Left lung (tissue), 10 donors: ENCODE measurements around the gene PLCZ1. TPM values are rescaled to one million over a fixed set of nuclear protein-coding genes. Genes with fewer than 3 reads are reported as not detected.
A peak's percentile ranks its signal among the peaks of the same experiment; 100 is the strongest.

Experiments
- ATAC-seq: fragments of 200-7000 bp; cut with Tn5 transposase; one replicate; pipeline ENCODE4 v1.9.1; 2020; ENCODE audit warnings: moderate library complexity
- DNase-seq, 4 donors: peaks; one replicate each; pipeline ENCODE4 v3.0.0-alpha.2; 2013 to 2020
- H3K27ac ChIP-seq, 2 donors: fragments of 200-600 bp; sonication (generic) in 1 of 2; one replicate each; pipeline versions ENCODE4 v1.5.0 to v1.8.0; 2020 to 2021
- H3K27me3 ChIP-seq, 2 donors: fragments of 200-600 bp; sonication (generic) in 1 of 2; one replicate each; pipeline versions ENCODE4 v1.5.0 to v1.8.0; 2020 to 2021
- H3K36me3 ChIP-seq, 2 donors: fragments of 200-600 bp; sonication (generic) in 1 of 2; one replicate each; pipeline versions ENCODE4 v1.5.0 to v1.8.0; 2020 to 2021
- H3K4me1 ChIP-seq, 2 donors: fragments of 200-600 bp; one replicate each; pipeline ENCODE4 v1.8.0; 2021
- H3K4me3 ChIP-seq, 2 donors: fragments of 200-600 bp; sonication (generic) in 1 of 2; one replicate each; pipeline versions ENCODE4 v1.5.0 to v1.8.0; 2020 to 2021; ENCODE audit warnings: mild to moderate bottlenecking in 1 of 2
- H3K9me3 ChIP-seq, 2 donors: fragments of 200-600 bp; sonication (generic) in 1 of 2; one replicate each; pipeline versions ENCODE4 v1.5.0 to v1.8.0; 2020 to 2021
- intact Hi-C, 2 donors: fragments of 100-400 bp; cut with DNase I; formaldehyde crosslinking; loops; one replicate each; pipeline versions ENCODE4 v1.11.2 to v1.14.2; 2022
- polyA plus RNA-seq, 6 donors: library from polyadenylated mRNA; unstranded; fragments of 120-200 nt; gene quantifications; one replicate each; pipeline ENCODE4 v1.2.1, GENCODE V29; 2013; ENCODE audit not compliant: insufficient read length in 6 of 6
- total RNA-seq, 2 donors: library from RNA; stranded (reverse); fragmentation: NEBNext Ultra II Directional; extraction: Animal tissue kit (Norgen Biotek cat#: 25700); gene quantifications; one replicate each; pipeline ENCODE4 v1.2.1, GENCODE V29; 2021
- TF ChIP-seq, protein P1 (sequence below), 2 donors: fragments of 200-600 bp; sonication (generic) in 1 of 2; IDR thresholded peaks; one replicate each; pipeline versions ENCODE4 v1.5.0 to v1.8.0; 2021; ENCODE audit warnings: antibody characterized with exemption in 2 of 2
- donor health status: DM: no; HTN: yes; CAD: no.
- donor health status: DM: no; HTN: no; CAD: no.

Gene PLCZ1
- total and polyA plus RNA-seq, 8 donors: 1.5 to 3.0 (median 2.2) TPM; not detected in 2

- peak in 1 of 4 donors; percentile 26 for DNase-seq
- no peaks in the 10 kb centered on the region for H3K27me3 ChIP-seq
- no peaks in the 10 kb centered on the region for H3K36me3 ChIP-seq
- H3K4me3 ChIP-seq: no peak overlapping the region
- no peaks in the 10 kb centered on the region for H3K4me1 ChIP-seq
- intact Hi-C loops: no loop called here
- no peak overlapping the region for H3K27ac ChIP-seq
- H3K9me3 ChIP-seq: peaks cover 0 to 7% of the 10 kb centered on the region in 2 donors
- ATAC-seq: no peak
- TF ChIP-seq, protein P1, sequence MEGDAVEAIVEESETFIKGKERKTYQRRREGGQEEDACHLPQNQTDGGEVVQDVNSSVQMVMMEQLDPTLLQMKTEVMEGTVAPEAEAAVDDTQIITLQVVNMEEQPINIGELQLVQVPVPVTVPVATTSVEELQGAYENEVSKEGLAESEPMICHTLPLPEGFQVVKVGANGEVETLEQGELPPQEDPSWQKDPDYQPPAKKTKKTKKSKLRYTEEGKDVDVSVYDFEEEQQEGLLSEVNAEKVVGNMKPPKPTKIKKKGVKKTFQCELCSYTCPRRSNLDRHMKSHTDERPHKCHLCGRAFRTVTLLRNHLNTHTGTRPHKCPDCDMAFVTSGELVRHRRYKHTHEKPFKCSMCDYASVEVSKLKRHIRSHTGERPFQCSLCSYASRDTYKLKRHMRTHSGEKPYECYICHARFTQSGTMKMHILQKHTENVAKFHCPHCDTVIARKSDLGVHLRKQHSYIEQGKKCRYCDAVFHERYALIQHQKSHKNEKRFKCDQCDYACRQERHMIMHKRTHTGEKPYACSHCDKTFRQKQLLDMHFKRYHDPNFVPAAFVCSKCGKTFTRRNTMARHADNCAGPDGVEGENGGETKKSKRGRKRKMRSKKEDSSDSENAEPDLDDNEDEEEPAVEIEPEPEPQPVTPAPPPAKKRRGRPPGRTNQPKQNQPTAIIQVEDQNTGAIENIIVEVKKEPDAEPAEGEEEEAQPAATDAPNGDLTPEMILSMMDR (IDR thresholded peaks at IDR 0.05): no peak
These were observed 85.2 kb downstream of the PLCZ1 start for GRCh38 chr12:18652596-18652995.

DNA sequence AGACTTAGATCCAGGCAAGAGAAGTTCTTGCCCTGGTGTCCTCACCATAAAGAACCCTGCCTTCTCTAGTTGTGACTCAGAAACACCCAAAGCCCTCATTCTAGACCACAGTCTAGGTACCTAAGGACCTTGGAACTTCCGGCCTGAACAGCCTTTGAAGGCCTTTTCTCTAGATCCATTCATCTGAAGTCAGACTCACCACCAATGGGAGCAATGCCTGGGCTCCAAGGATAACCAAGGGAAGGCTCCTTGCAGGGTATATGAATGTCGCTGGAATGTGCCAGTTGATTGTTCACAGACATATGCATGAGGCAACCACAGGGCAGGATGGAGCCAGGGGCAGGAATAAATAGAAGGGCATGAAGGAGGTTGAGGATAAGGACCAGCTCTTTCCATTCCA lies 86.3 kb downstream of the PLCZ1 start:
- Histone ChIP-seq H3K4me3 (no peak overlapping the region), H3K4me1 (no peaks in the 10 kb centered on the region), H3K36me3 (no peaks in the 10 kb centered on the region), H3K27me3 (no peaks in the 10 kb centered on the region), H3K27ac (no peak overlapping the region), H3K9me3 (no peaks in the 10 kb centered on the region)
- DNase-seq (no peak), ATAC-seq (no peak)
- TF ChIP-seq, protein P1 (IDR thresholded peaks at IDR 0.05): no peak
- intact Hi-C loops: no loop called here

DNA sequence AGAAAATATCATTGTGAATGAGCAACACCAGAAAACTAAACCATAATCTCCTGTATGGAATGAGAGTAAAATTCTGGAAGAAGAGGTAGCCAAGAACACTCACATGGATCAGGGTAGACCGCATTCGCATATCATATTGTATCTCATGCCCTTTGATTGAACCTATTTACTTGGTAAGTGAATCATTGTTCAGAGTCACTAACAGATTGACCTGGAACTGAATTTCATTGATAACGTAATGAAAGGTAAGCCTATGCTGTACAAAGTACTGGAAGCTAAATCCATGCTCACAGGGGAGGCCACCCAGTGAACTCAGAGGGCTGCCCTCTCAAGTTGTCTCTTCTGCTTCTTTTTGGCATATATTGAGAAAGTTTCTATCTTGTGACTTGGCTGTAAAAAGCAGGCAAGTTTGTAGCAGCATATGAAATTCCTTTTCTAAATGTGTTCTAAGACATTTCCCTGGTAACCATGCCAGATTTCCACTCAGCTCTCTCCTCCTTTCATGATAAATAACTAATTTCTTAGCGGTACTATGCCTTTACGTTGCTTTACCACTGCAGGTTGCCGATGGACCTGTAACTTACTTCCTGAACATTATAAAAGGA lies 91.4 kb downstream of the PLCZ1 start:
- Histone ChIP-seq H3K4me3 (no peak overlapping the region), H3K27ac (no peak overlapping the region), H3K9me3 (no peaks in the 10 kb centered on the region), H3K36me3 (no peaks in the 10 kb centered on the region), H3K4me1 (no peaks in the 10 kb centered on the region), H3K27me3 (no peaks in the 10 kb centered on the region)
- ATAC-seq: no peak
- peak in 1 of 4 donors; percentile 16 for DNase-seq
- intact Hi-C loops: no loop called here
- TF ChIP-seq, protein P1 (IDR thresholded peaks at IDR 0.05): no peak

DNA sequence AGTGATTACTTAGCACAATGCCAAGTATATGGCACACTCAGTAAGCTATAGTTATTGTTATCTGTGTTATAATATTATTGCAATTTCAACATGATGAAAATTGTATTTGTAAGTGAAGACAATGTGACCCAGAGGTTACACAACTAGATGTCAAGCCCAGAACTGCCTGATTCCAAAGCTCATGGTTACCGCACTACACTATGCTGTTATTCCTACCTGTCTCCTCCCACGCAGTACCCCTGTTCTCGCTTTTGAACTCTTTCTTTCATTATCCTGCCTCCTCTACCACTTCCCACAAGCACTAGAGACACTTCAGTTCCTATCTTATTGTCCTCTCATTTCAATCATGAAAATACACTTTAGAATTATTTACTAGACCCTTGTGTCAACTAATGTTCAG lies 93.2 kb downstream of the PLCZ1 start:
- intact Hi-C loops: no loop called here
- Histone ChIP-seq H3K4me3 (no peak overlapping the region), H3K4me1 (no peaks in the 10 kb centered on the region), H3K9me3 (no peaks in the 10 kb centered on the region), H3K36me3 (no peaks in the 10 kb centered on the region), H3K27ac (no peak overlapping the region), H3K27me3 (no peaks in the 10 kb centered on the region)
- TF ChIP-seq, protein P1 (IDR thresholded peaks at IDR 0.05): no peak
- ATAC-seq: no peak
- no peak for DNase-seq

DNA sequence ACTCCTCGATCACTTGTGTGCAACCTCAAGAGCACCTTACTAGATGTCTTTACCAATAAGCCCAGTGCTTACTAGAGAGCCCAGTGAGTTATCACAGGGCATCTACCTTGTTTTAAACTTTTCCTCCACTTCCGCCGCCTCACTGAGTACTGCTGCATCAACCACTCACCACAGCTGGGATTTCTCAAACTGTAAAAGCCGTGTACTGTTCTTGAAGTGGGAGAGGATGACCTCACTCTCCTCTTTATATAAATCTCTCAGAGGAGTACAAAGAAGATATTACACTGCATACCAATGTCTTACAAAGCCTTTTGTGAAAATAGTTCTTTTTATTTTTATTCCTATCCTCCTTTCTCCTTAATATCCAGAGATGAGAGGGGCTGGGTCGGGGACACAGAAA lies 94.1 kb downstream of the PLCZ1 start:
- H3K4me3 ChIP-seq: no peak overlapping the region
- ATAC-seq: peak; percentile 44
- H3K36me3 ChIP-seq: no peaks in the 10 kb centered on the region
- TF ChIP-seq, protein P1 (IDR thresholded peaks at IDR 0.05): no peak
- no peaks in the 10 kb centered on the region for H3K9me3 ChIP-seq
- intact Hi-C loops: no loop called here
- DNase-seq: peak in 1 of 4 donors; percentile 30
- no peaks in the 10 kb centered on the region for H3K4me1 ChIP-seq
- no peak overlapping the region for H3K27ac ChIP-seq
- H3K27me3 ChIP-seq: no peaks in the 10 kb centered on the region
